Coronary artery (tissue), 2 donors: ENCODE results near the gene CLCNKA.
"Not testable (repeated sequence)": the region's sequence is repeated elsewhere in the genome, so short reads cannot be mapped to it uniquely, and the experiment has no call there.

Experiments used
- DNase-seq: peaks from one replicate; pipeline ENCODE4 v3.0.0-alpha.2; 2017; ENCODE audit warnings: low spot score
- H3K27ac ChIP-seq, 2 donors: fragments of 200-600 bp; sonication (generic); one replicate each; pipeline ENCODE4 v1.5.1; 2016 to 2019
- H3K4me3 ChIP-seq: fragments of 200-600 bp; sonication (generic); 2 replicates; pipeline ENCODE4 v1.5.1; 2016; ENCODE audit warnings: mild to moderate bottlenecking, moderate library complexity
- CTCF ChIP-seq: fragments of 200-600 bp; sonication (generic); IDR thresholded peaks from one replicate; pipeline ENCODE4 v1.5.1; 2019; ENCODE audit warnings: antibody characterized with exemption

CLCNKA gene

GRCh38 chr1:16047791-16048475 lies 26.1 kb downstream of the CLCNKA start:
- no peak for DNase-seq
- peak overlapping the region; percentile 74 for H3K4me3 ChIP-seq
- no peak overlapping the region for H3K27ac ChIP-seq
- no peak for TF ChIP-seq CTCF

- DNase-seq, result no peak
- H3K4me3 ChIP-seq, result peak overlapping the region; percentile 74
- H3K27ac ChIP-seq, result no peak overlapping the region
- TF ChIP-seq CTCF, result no peak
Observed at GRCh38 chr1:16048573-16049189, 26.8 kb downstream of the CLCNKA start.

GRCh38 chr1:16050328-16050727 lies 28.5 kb downstream of the CLCNKA start:
- Histone ChIP-seq H3K4me3 (no peak overlapping the region), H3K27ac (no peak overlapping the region)
- no peak for TF ChIP-seq CTCF
- DNase-seq, result no peak

- DNase-seq, result no peak
- no peak for TF ChIP-seq CTCF
- no peak overlapping the region for H3K4me3 ChIP-seq
- no peak overlapping the region for H3K27ac ChIP-seq
Observed at GRCh38 chr1:16051039-16051438, 29.2 kb downstream of the CLCNKA start.

- not testable (repeated sequence) for DNase-seq, H3K27ac ChIP-seq, H3K4me3 ChIP-seq
Observed at GRCh38 chr1:16051949-16052348, 30.1 kb downstream of the CLCNKA start.

GRCh38 chr1:16053781-16054502 lies 32.1 kb downstream of the CLCNKA start:
- no peak overlapping the region for H3K27ac ChIP-seq
- no peak for TF ChIP-seq CTCF
- no peak for DNase-seq
- no peak overlapping the region for H3K4me3 ChIP-seq

GRCh38 chr1:16054598-16055540 lies 33.0 kb downstream of the CLCNKA start:
- DNase-seq, result no peak
- H3K4me3 ChIP-seq, result no peak overlapping the region
- no peak overlapping the region for H3K27ac ChIP-seq
- no peak for TF ChIP-seq CTCF
